CD8-positive, alpha-beta memory T cell (primary cell): ENCODE measurements around the gene METTL21C. TPM values are rescaled to one million over a fixed set of nuclear protein-coding genes. Genes with fewer than 3 reads are reported as not detected.
A peak's percentile ranks its signal among the peaks of the same experiment; 100 is the strongest.

Experiments
- CTCF ChIA-PET: fragments of 350-600 bp; sonication (Branson Sonifier 250); formaldehyde crosslinking; loops from one replicate; lab custom pipeline; 2021; ENCODE audit warnings: antibody characterized with exemption; lab: Charles Lee
- POLR2A ChIA-PET: fragments of 350-600 bp; sonication (Branson Sonifier 250); formaldehyde crosslinking; loops from one replicate; lab custom pipeline; 2021; ENCODE audit warnings: antibody characterized with exemption; lab: Charles Lee
- DNase-seq, 5 donors: peaks; one replicate each; pipeline versions ENCODE4 v3.0.0 to v3.0.0-alpha.2; 2020 to 2022; ENCODE audit warnings: mixed read lengths in 1 of 5
- H3K27ac ChIP-seq: one replicate; pipeline ENCODE4 v1.7.0; 2013; ENCODE audit warnings: low read depth, mild to moderate bottlenecking, low read length, moderate library complexity
- H3K27me3 ChIP-seq: 2 replicates; pipeline ENCODE4 v1.7.0; 2013; ENCODE audit warnings: low read length, mild to moderate bottlenecking; ENCODE audit not compliant: insufficient read depth, poor library complexity, severe bottlenecking
- H3K36me3 ChIP-seq: 2 replicates; pipeline ENCODE4 v1.7.0; 2013; ENCODE audit warnings: mild to moderate bottlenecking, low read length, moderate library complexity; ENCODE audit not compliant: insufficient read depth
- H3K4me1 ChIP-seq: 2 replicates; pipeline ENCODE4 v1.7.0; 2013; ENCODE audit warnings: mild to moderate bottlenecking, low read length, moderate library complexity; ENCODE audit not compliant: insufficient read depth
- H3K4me3 ChIP-seq: 2 replicates; pipeline ENCODE4 v1.7.0; 2013; ENCODE audit warnings: mild to moderate bottlenecking, low read length
- H3K9me3 ChIP-seq: 2 replicates; pipeline ENCODE4 v1.7.0; 2013; ENCODE audit warnings: mild to moderate bottlenecking, low read length
- H3K27ac Mint-ChIP-seq, 8 donors: one replicate each; pipeline ENCODE4 v1.8.0; 2020 to 2021; ENCODE audit warnings: mixed read lengths in 8 of 8, mild to moderate bottlenecking in 6 of 8, inconsistent platforms in 3 of 8, moderate library complexity in 3 of 8
- H3K27me3 Mint-ChIP-seq, 2 donors: one replicate each; pipeline ENCODE4 v1.8.0; 2020 to 2021; ENCODE audit warnings: mixed read lengths in 2 of 2, mild to moderate bottlenecking in 1 of 2, moderate library complexity in 1 of 2
- H3K36me3 Mint-ChIP-seq, 3 donors: one replicate each; pipeline ENCODE4 v1.8.0; 2020 to 2021; ENCODE audit warnings: mixed read lengths in 3 of 3, inconsistent platforms in 1 of 3, mild to moderate bottlenecking in 1 of 3
- H3K4me1 Mint-ChIP-seq, 3 donors: one replicate each; pipeline ENCODE4 v1.8.0; 2020 to 2021; ENCODE audit warnings: mixed read lengths in 3 of 3, inconsistent platforms in 1 of 3, mild to moderate bottlenecking in 1 of 3
- H3K4me3 Mint-ChIP-seq, 7 donors: one replicate each; pipeline ENCODE4 v1.8.0; 2020 to 2021; ENCODE audit warnings: mixed read lengths in 7 of 7, mild to moderate bottlenecking in 6 of 7, moderate library complexity in 4 of 7, inconsistent platforms in 2 of 7
- H3K9me3 Mint-ChIP-seq, 5 donors: one replicate each; pipeline ENCODE4 v1.8.0; 2020 to 2022; ENCODE audit warnings: mixed read lengths in 5 of 5, mild to moderate bottlenecking in 3 of 5, moderate library complexity in 2 of 5, inconsistent platforms in 1 of 5
- polyA plus RNA-seq: library from polyadenylated mRNA; unstranded; fragments of 300-500 nt; fragmentation: Illumina TruSeq; gene quantifications from one replicate; pipeline ENCODE4 v1.2.3, GENCODE V29; 2021
- total RNA-seq, 2 experiments: library from RNA; stranded (reverse); gene quantifications; one replicate each; pipeline ENCODE4 v1.2.3, GENCODE V29; 2021

The METTL21C gene
- total and polyA plus RNA-seq, 3 experiments from 2014 or later = not detected

- Mint-ChIP-seq H3K27me3 (no peaks in the 10 kb centered on the region), H3K4me1 (peaks cover 1 to 12% (median 3%) of the 10 kb centered on the region in 3 donors), H3K4me3 (no peak overlapping the region), H3K36me3 (peaks cover 10 to 55% (median 20%) of the 10 kb centered on the region in 3 donors), H3K27ac (no peak overlapping the region), H3K9me3 (no peaks in the 10 kb centered on the region)
- Histone ChIP-seq H3K4me3 (no peak overlapping the region), H3K27me3 (no peaks in the 10 kb centered on the region), H3K4me1 (no peaks in the 10 kb centered on the region), H3K36me3 (peaks cover 19% of the 10 kb centered on the region), H3K27ac (no peak overlapping the region), H3K9me3 (no peaks in the 10 kb centered on the region)
- DNase-seq = no peak
- POLR2A ChIA-PET = interaction anchor here (0.7 kb wide), 1 partner anchor 63 kb away, joined by 3 read pairs; no protein-coding TSS in a partner anchor
- CTCF ChIA-PET = interaction anchor here (1.5 kb wide), 1 partner anchor 75 kb away, joined by 4 read pairs; no protein-coding TSS in a partner anchor
Measured at GRCh38 chr13:102654756-102655155, 40.1 kb downstream of the METTL21C start.

- Histone ChIP-seq H3K36me3 (peaks cover 24% of the 10 kb centered on the region), H3K9me3 (no peaks in the 10 kb centered on the region), H3K4me3 (no peak overlapping the region), H3K4me1 (no peaks in the 10 kb centered on the region), H3K27ac (no peak overlapping the region), H3K27me3 (no peaks in the 10 kb centered on the region)
- Mint-ChIP-seq H3K27ac (peak overlapping the region in 1 of 8 donors; percentile 54), H3K27me3 (no peaks in the 10 kb centered on the region), H3K4me3 (no peak overlapping the region), H3K36me3 (peaks cover 4 to 59% (median 13%) of the 10 kb centered on the region in 3 donors), H3K4me1 (peaks cover 1 to 7% (median 3%) of the 10 kb centered on the region in 3 donors), H3K9me3 (no peaks in the 10 kb centered on the region)
- ChIA-PET POLR2A (no interaction called here), CTCF (interaction anchor here (1.0 kb wide), 1 partner anchor 11 kb away, joined by 4 read pairs; no protein-coding TSS in a partner anchor)
- DNase-seq = no peak
Measured at GRCh38 chr13:102651892-102652291, 43.0 kb downstream of the METTL21C start.

GRCh38 chr13:102651392-102651791 lies 43.5 kb downstream of the METTL21C start:
- peaks cover 4 to 63% (median 14%) of the 10 kb centered on the region in 3 donors for H3K36me3 Mint-ChIP-seq
- POLR2A ChIA-PET = no interaction called here
- no peaks in the 10 kb centered on the region for H3K27me3 ChIP-seq
- H3K27me3 Mint-ChIP-seq = no peaks in the 10 kb centered on the region
- H3K27ac Mint-ChIP-seq = peak overlapping the region in 3 of 8 donors; percentile 16 to 42 (median 23)
- H3K27ac ChIP-seq = no peak overlapping the region
- H3K9me3 ChIP-seq = no peaks in the 10 kb centered on the region
- peaks cover 3 to 7% (median 3%) of the 10 kb centered on the region in 3 donors for H3K4me1 Mint-ChIP-seq
- no peak for DNase-seq
- CTCF ChIA-PET = interaction anchor here (1.0 to 1.9 kb wide), 2 partner anchors 11 to 54 kb away, joined by 4 read pairs; partner anchors contain the start of gene TPP2
- H3K36me3 ChIP-seq = peaks cover 27% of the 10 kb centered on the region
- no peaks in the 10 kb centered on the region for H3K4me1 ChIP-seq
- H3K4me3 Mint-ChIP-seq = no peak overlapping the region
- no peak overlapping the region for H3K4me3 ChIP-seq
- no peaks in the 10 kb centered on the region for H3K9me3 Mint-ChIP-seq

GRCh38 chr13:102650444-102650843 lies 44.4 kb downstream of the METTL21C start:
- Histone ChIP-seq H3K9me3 (no peaks in the 10 kb centered on the region), H3K4me3 (no peak overlapping the region), H3K36me3 (peaks cover 31% of the 10 kb centered on the region), H3K27ac (no peak overlapping the region), H3K4me1 (no peaks in the 10 kb centered on the region), H3K27me3 (no peaks in the 10 kb centered on the region)
- peaks cover 3 to 7% (median 3%) of the 10 kb centered on the region in 3 donors for H3K4me1 Mint-ChIP-seq
- peaks cover 4 to 72% (median 16%) of the 10 kb centered on the region in 3 donors for H3K36me3 Mint-ChIP-seq
- CTCF ChIA-PET = interaction anchor here (1.9 kb wide), 1 partner anchor 53 kb away, joined by 4 read pairs; the partner anchor contains the start of gene TPP2
- no peak overlapping the region for H3K4me3 Mint-ChIP-seq
- no peaks in the 10 kb centered on the region for H3K9me3 Mint-ChIP-seq
- no peak for DNase-seq
- peak overlapping the region in 2 of 8 donors; percentile 21 to 22 for H3K27ac Mint-ChIP-seq
- H3K27me3 Mint-ChIP-seq = no peaks in the 10 kb centered on the region
- POLR2A ChIA-PET = no interaction called here

DNA sequence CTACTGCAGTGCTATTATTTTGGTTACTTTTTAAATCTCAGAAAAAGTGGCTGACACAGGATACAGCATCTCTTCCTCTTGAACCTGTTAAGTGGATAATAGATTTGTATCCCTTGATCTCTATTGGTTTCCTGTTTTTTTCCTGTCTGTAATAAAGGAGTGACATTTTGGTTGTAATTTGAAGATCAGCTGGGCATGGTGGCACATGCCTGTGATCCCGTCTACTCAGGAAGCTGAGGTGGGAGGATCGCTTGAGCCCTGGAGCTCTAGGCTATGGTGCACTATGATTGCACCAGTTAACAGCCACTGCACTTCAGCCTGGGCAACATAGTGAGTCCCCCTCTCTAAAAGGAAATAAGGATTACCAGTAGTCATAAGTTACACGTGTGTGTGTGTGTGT lies 46.8 kb downstream of the METTL21C start:
- H3K9me3 ChIP-seq = no peaks in the 10 kb centered on the region
- H3K27me3 ChIP-seq = no peaks in the 10 kb centered on the region
- no peaks in the 10 kb centered on the region for H3K9me3 Mint-ChIP-seq
- peaks cover 3 to 12% (median 7%) of the 10 kb centered on the region in 3 donors for H3K4me1 Mint-ChIP-seq
- no peak for DNase-seq
- H3K4me3 ChIP-seq = no peak overlapping the region
- H3K36me3 Mint-ChIP-seq = peaks cover 4 to 86% (median 23%) of the 10 kb centered on the region in 3 donors
- H3K36me3 ChIP-seq = peaks cover 35% of the 10 kb centered on the region
- H3K27me3 Mint-ChIP-seq = no peaks in the 10 kb centered on the region
- H3K4me1 ChIP-seq = no peaks in the 10 kb centered on the region
- ChIA-PET POLR2A (no interaction called here), CTCF (no interaction called here)
- H3K4me3 Mint-ChIP-seq = no peak overlapping the region
- H3K27ac Mint-ChIP-seq = peak overlapping the region in 4 of 8 donors; percentile 24 to 86 (median 70)
- no peak overlapping the region for H3K27ac ChIP-seq

- no peak for DNase-seq
- H3K4me1 Mint-ChIP-seq = peaks cover 1 to 6% (median 4%) of the 10 kb centered on the region in 3 donors
- no peaks in the 10 kb centered on the region for H3K27me3 Mint-ChIP-seq
- POLR2A ChIA-PET = no interaction called here
- peaks cover 35% of the 10 kb centered on the region for H3K36me3 ChIP-seq
- H3K4me1 ChIP-seq = no peaks in the 10 kb centered on the region
- CTCF ChIA-PET = interaction anchor here (0.9 kb wide), 1 partner anchor 154 kb away, joined by 3 read pairs; no protein-coding TSS in a partner anchor
- no peak overlapping the region for H3K4me3 ChIP-seq
- H3K9me3 Mint-ChIP-seq = no peaks in the 10 kb centered on the region
- no peaks in the 10 kb centered on the region for H3K27me3 ChIP-seq
- H3K27ac ChIP-seq = no peak overlapping the region
- no peaks in the 10 kb centered on the region for H3K9me3 ChIP-seq
- H3K4me3 Mint-ChIP-seq = no peak overlapping the region
- peaks cover 4 to 91% (median 21%) of the 10 kb centered on the region in 3 donors for H3K36me3 Mint-ChIP-seq
- no peak overlapping the region for H3K27ac Mint-ChIP-seq
Measured at GRCh38 chr13:102645701-102646100, 49.1 kb downstream of the METTL21C start.

GRCh38 chr13:102643656-102644055 lies 51.2 kb downstream of the METTL21C start:
- Histone ChIP-seq H3K27ac (no peak overlapping the region), H3K4me1 (no peaks in the 10 kb centered on the region), H3K4me3 (no peak overlapping the region), H3K27me3 (no peaks in the 10 kb centered on the region), H3K36me3 (peaks cover 40% of the 10 kb centered on the region), H3K9me3 (no peaks in the 10 kb centered on the region)
- CTCF ChIA-PET = interaction anchor here (2.0 kb wide), 1 partner anchor 52 kb away, joined by 10 read pairs; no protein-coding TSS in a partner anchor
- H3K9me3 Mint-ChIP-seq = no peaks in the 10 kb centered on the region
- no peak overlapping the region for H3K4me3 Mint-ChIP-seq
- peaks cover 1 to 4% (median 4%) of the 10 kb centered on the region in 3 donors for H3K4me1 Mint-ChIP-seq
- POLR2A ChIA-PET = no interaction called here
- H3K36me3 Mint-ChIP-seq = peaks cover 4 to 87% (median 22%) of the 10 kb centered on the region in 3 donors
- H3K27ac Mint-ChIP-seq = peak overlapping the region in 4 of 8 donors; percentile 26 to 77 (median 35)
- no peaks in the 10 kb centered on the region for H3K27me3 Mint-ChIP-seq
- no peak for DNase-seq

GRCh38 chr13:102642475-102642874 lies 52.4 kb downstream of the METTL21C start:
- Mint-ChIP-seq H3K27me3 (no peaks in the 10 kb centered on the region), H3K27ac (peak overlapping the region in 1 of 8 donors; percentile 43), H3K4me3 (no peak overlapping the region), H3K9me3 (no peaks in the 10 kb centered on the region), H3K36me3 (peaks cover 3 to 89% (median 23%) of the 10 kb centered on the region in 3 donors), H3K4me1 (peaks cover 1 to 4% (median 4%) of the 10 kb centered on the region in 3 donors)
- H3K27me3 ChIP-seq = no peaks in the 10 kb centered on the region
- CTCF ChIA-PET = interaction anchor here (2.0 kb wide), 1 partner anchor 51 kb away, joined by 10 read pairs; no protein-coding TSS in a partner anchor
- H3K4me3 ChIP-seq = no peak overlapping the region
- POLR2A ChIA-PET = interaction anchor here (0.7 kb wide), 1 partner anchor 46 kb away, joined by 3 read pairs; no protein-coding TSS in a partner anchor
- H3K9me3 ChIP-seq = no peaks in the 10 kb centered on the region
- H3K4me1 ChIP-seq = no peaks in the 10 kb centered on the region
- peaks cover 42% of the 10 kb centered on the region for H3K36me3 ChIP-seq
- H3K27ac ChIP-seq = no peak overlapping the region
- no peak for DNase-seq
